Prostate gland (tissue), 2 donors: ENCODE measurements around the gene SP8. TPM values are rescaled to one million over a fixed set of nuclear protein-coding genes. Genes with fewer than 3 reads are reported as not detected.
A peak's percentile ranks its signal among the peaks of the same experiment; 100 is the strongest.

Experiments used
- DNase-seq: peaks from one replicate; pipeline ENCODE4 v3.0.0-alpha.2; 2019; ENCODE audit warnings: low spot score
- H3K27ac ChIP-seq, 2 donors: fragments of 200-600 bp; sonication (generic); 2 replicates each; pipeline ENCODE4 v1.5.1; 2017 to 2019
- H3K27me3 ChIP-seq: fragments of 200-600 bp; sonication (generic); replicated peaks from 2 replicates; pipeline ENCODE4 v1.5.1; 2019; ENCODE audit not compliant: insufficient read depth
- H3K36me3 ChIP-seq, 2 donors: fragments of 200-600 bp; sonication (generic); 1 replicate in 1 of 2; 2 replicates in 1 of 2; pipeline versions ENCODE4 v1.5.1 to v1.8.1; 2017 to 2019
- H3K4me1 ChIP-seq: fragments of 200-600 bp; sonication (generic); replicated peaks from 2 replicates; pipeline ENCODE4 v1.5.1; 2019
- H3K4me3 ChIP-seq, 2 donors: fragments of 200-600 bp; sonication (generic); 2 replicates each; pipeline ENCODE4 v1.5.1; 2017 to 2019
- H3K9me3 ChIP-seq: fragments of 200-600 bp; sonication (generic); 2 replicates; pipeline ENCODE4 v1.5.1; 2017
- CTCF ChIP-seq, 4 experiments: fragments of 200-600 bp in 2 of 4; fragments of 450-650 bp in 2 of 4; sonication (generic) in 2 of 4; IDR thresholded peaks; 1 replicate in 3 of 4; 2 replicates in 1 of 4; pipeline ENCODE4 v1.5.1; 2016 to 2019; ENCODE audit warnings: antibody characterized with exemption in 4 of 4, mild to moderate bottlenecking in 2 of 4, moderate library complexity in 2 of 4
- POLR2A ChIP-seq: fragments of 450-650 bp; IDR thresholded peaks from one replicate; pipeline ENCODE4 v1.6.1; 2016; ENCODE audit warnings: antibody characterized with exemption, mild to moderate bottlenecking
- POLR2AphosphoS5 ChIP-seq: sonication (generic); formaldehyde crosslinking; IDR thresholded peaks from one replicate; pipeline ENCODE4 v1.6.1; 2017; ENCODE audit warnings: antibody characterized with exemption
- WGBS: methylation state at CpG from one replicate; pipeline ENCODE4 v1.1.5; 2018; 5-methylcytosine and 5-hydroxymethylcytosine counted together
- intact Hi-C: fragments of 100-400 bp; cut with DNase I; formaldehyde crosslinking; loops from one replicate; pipeline ENCODE4 v1.14.2; 2022
- total RNA-seq, 2 donors: library from RNA; depleted of rRNA; stranded (reverse); fragments of >200 nt; gene quantifications; one replicate each; pipeline ENCODE4 v1.1.0, GENCODE V29; 2016

The SP8 gene
- total RNA-seq, 2 donors from 2014 or later: 7.4 to 44.5 TPM

DNA sequence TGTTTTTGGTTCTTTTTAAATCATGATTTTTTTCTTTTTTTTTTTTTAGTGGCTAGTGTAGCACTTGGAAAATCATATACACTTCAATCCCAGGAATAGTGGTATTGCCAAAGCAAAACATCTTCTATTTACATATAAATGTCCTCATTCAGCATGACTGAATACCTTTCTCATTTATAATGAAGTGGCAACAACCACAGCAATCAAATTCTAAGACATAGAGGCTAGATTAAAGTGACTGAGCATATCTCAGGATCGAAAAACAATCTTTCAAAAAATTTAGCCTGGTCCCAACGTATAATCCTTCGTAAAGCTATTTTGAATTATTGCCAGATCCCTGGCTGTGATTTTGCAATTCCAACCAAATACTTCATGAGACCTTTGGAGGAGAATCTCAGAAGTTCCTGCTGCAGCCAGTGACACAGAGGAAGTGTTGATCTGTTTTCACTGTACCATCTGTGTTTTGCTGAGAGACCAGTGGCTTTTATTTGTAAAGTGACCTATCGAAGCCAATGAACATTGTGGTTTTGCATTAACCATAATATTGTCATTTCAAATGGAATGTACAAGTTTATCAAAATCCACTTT is 29.8 kb upstream of the SP8 start:
- no peak overlapping the region for H3K4me3 ChIP-seq
- no peak overlapping the region for H3K27ac ChIP-seq
- intact Hi-C loops: no loop called here
- H3K36me3 ChIP-seq: no peaks in the 10 kb centered on the region
- 29% methylated on average over 4 of the region's 4 CpGs for WGBS
- no peaks in the 10 kb centered on the region for H3K4me1 ChIP-seq
- no peaks in the 10 kb centered on the region for H3K9me3 ChIP-seq
- TF ChIP-seq CTCF (IDR thresholded peaks at IDR 0.05) (no peak), POLR2AphosphoS5 (no peak), POLR2A (no peak)
- no peaks in the 10 kb centered on the region for H3K27me3 ChIP-seq
- no peak for DNase-seq

- Histone ChIP-seq H3K9me3 (no peaks in the 10 kb centered on the region), H3K4me3 (no peak overlapping the region), H3K36me3 (no peaks in the 10 kb centered on the region), H3K27ac (no peak overlapping the region), H3K4me1 (no peaks in the 10 kb centered on the region), H3K27me3 (no peaks in the 10 kb centered on the region)
- TF ChIP-seq POLR2A (no peak), POLR2AphosphoS5 (no peak), CTCF (IDR thresholded peaks at IDR 0.05) (no peak)
- no peak for DNase-seq
- WGBS: 45% methylated on average over 3 of the region's 3 CpGs
- intact Hi-C loops: no loop called here
These were observed 17.7 kb upstream of the SP8 start for GRCh38 chr7:20804345-20804744.

DNA sequence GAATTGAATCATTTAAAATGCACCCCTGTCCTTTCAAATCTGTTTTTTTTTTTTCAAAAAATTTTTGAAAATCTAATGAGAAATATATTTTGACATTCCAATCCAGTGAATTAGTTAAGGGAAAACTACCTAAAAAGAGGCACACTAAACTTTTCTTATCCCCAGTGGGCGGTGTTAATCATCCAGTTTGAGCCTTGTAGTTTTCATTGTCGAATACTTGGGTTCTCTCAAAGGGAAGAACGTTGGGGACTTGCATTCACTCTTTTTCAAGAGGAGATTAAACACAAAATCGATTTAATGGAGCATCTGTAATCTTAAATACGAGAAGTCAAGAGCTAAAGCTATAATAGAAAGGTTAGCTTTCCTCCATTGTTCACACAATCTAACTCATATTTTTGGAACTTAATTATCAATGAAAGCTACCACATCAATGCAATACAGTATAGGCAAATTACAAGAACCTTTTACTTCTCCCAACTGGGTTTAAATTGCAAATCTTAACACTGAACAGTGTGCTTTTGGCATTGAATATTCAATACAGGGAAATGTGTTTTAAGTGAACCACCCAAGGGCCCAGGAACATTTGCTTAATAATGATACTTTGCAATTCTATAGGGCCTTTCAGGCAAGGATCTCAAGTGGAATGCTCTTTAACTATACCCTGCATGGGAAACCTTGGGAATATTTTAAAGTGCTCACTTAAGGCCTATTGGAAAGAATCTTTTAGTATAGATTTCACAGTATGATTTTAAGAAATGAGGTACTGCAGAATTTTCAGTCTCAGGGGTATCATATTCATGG is 13.1 kb upstream of the SP8 start:
- Histone ChIP-seq H3K9me3 (no peaks in the 10 kb centered on the region), H3K4me3 (no peak overlapping the region), H3K4me1 (no peaks in the 10 kb centered on the region), H3K27ac (no peak overlapping the region), H3K27me3 (no peaks in the 10 kb centered on the region), H3K36me3 (no peaks in the 10 kb centered on the region)
- no peak for DNase-seq
- TF ChIP-seq POLR2AphosphoS5 (no peak), POLR2A (no peak), CTCF (IDR thresholded peaks at IDR 0.05) (no peak)
- 60% methylated on average over 5 of the region's 5 CpGs for whole genome bisulfite sequencing
- intact Hi-C loops: no loop called here

- Histone ChIP-seq H3K27ac (peak overlapping the region; percentile 90 to 92), H3K4me1 (no peaks in the 10 kb centered on the region), H3K9me3 (no peaks in the 10 kb centered on the region), H3K27me3 (no peaks in the 10 kb centered on the region), H3K36me3 (no peaks in the 10 kb centered on the region), H3K4me3 (peak overlapping the region; percentile 51 to 69)
- TF ChIP-seq POLR2AphosphoS5 (peak; percentile 25), CTCF (IDR thresholded peaks at IDR 0.05) (no peak), POLR2A (no peak)
- 6% methylated on average over 15 of the region's 15 CpGs for WGBS
- intact Hi-C loops: no loop called here
- no peak for DNase-seq
These were observed 12.0 kb upstream of the SP8 start for GRCh38 chr7:20798694-20799121.
